GM21528 (cell line): ENCODE results near the gene FANCC.

Experiments
- ATAC-seq: cut with Tn5 transposase; IDR thresholded peaks from one replicate; pipeline ENCODE4 v1.9.1; 2021; ENCODE audit warnings: mild to moderate bottlenecking, moderate library complexity; ENCODE audit not compliant: unreplicated experiment, low FRiP score

The FANCC gene

GRCh38 chr9:95202076-95202681 lies 115.3 kb downstream of the FANCC start:
- ATAC-seq: no peak

DNA sequence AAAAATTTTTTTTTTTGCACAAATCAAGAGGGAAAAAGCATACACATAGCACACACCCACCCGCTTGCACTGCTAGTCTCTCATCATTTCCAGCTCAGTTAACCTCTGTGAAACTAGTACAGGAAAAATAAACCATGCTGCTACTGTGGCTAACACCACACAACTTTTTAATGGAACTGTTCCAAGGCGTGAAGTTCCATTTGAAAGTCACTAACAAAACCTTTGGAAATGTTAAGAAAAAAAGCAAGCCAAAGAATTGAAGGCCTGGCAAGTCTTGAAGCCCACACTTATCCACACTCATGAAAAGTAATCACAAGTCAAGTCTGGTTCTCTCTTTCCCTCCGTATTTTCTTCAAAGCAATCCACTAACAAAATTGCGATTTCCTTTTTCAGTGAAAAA lies 116.3 kb downstream of the FANCC start:
- ATAC-seq: no peak

DNA sequence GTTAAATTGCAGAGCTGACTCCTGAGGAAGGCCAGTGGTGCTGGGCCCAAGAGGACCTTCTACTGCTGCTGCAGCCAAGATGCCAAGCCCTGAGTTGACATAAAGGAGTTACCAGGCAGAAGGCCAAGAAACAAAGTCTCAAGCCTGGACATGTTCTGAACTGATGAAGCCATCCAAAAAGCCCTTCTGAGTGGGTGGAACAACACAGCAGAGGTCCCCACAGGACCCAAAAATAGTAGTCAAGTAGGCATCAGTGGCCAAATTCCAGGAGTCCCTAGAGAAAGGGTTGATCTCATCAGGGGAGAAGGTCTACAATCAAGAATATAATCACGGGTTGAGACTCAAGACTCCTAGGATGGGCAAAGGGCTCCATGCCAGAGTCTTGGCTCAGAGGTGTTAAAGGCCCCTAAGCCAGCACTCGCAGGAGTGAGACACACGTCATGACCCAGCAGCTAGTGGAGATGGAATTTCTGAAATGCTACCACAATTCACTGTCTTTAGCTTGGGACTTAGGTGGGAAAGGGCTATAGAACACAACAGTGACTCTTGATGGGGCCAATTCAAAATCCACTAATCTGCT lies 119.7 kb downstream of the FANCC start:
- no peak for ATAC-seq

- ATAC-seq: no peak
Measured at GRCh38 chr9:95193480-95193879, 124.0 kb downstream of the FANCC start.

GRCh38 chr9:95193067-95193466 lies 124.4 kb downstream of the FANCC start:
- ATAC-seq: no peak

GRCh38 chr9:95192631-95193030 lies 124.9 kb downstream of the FANCC start:
- no peak for ATAC-seq

DNA sequence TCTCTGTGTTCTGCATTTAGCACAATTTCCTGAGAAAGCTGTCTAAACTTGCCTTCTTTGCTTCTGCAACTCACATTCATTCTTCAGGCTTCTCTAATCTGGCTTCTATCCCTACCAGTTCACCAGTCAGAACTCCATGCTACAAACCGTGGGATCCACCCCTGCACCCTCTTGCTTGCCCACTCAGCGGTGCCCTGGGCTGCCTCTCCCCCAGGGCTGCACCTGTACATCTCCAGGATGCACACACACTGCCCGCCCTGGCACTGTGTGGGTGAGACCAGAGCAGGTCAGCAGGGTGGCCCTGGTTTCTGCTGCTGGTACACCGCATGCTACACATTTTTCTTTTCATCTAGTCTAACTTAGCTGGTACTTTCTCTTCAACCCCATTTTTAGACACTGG lies 127.1 kb downstream of the FANCC start:
- no peak for ATAC-seq

GRCh38 chr9:95189251-95190098 lies 128.0 kb downstream of the FANCC start:
- ATAC-seq: no peak

DNA sequence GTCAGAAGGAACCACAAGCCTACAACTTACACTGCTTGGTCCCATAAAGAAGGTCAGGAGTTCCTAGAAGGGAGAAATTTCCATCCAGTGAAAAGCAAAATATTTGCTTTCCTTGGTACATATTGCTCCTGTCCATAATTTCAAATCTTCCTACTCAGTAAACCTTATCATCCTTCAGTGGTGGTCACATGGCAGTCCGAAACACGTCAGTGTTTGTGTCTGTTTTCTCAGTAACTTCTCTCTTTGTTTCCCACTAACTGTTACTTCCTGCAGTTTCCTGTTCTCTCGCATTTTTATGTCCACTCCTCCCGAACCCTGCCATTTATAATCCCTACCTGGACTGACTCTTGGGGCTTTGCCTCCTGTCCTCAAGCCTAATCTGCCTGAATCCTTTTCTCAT lies 129.1 kb downstream of the FANCC start:
- ATAC-seq: no peak

DNA sequence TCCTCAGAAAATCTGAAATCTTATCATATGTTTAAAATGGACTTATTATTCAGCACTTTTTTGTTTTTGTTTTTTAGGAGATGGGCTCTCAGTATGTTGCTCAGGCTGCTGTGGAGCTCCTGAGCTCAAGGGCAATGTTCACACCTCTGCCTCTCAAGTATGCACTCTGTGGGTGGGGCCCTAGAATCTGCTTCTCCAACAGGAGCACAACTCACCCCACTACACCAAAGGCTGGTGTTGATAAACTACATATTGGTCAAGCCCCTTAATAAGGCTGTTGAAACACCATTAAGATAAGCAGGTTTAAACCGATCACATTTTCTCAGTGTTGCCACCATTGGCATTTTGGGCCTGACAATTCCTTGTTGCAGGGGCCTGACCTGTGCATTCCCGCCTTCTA lies 131.6 kb downstream of the FANCC start:
- no peak for ATAC-seq

GRCh38 chr9:95182854-95183563 lies 134.5 kb downstream of the FANCC start:
- no peak for ATAC-seq

DNA sequence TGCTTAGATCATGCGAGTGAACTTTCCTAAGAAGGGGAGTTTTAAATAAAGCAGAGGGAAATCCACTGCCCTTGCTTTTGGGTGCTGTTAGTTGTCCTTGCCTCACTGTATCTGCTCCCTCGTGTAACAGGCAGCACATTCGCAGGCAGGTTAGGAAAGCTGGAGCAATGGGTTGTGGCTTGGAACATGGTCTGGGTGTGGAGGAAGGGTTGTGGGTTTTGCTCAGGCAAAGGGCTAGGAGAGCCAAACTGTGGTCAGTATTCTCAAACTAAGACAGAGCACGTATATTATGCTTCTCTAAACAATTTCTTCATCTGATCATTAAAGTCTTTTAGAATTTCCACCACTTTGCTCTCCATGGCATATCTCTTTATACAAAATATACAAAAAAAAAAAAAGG lies 135.7 kb downstream of the FANCC start:
- ATAC-seq: no peak

DNA sequence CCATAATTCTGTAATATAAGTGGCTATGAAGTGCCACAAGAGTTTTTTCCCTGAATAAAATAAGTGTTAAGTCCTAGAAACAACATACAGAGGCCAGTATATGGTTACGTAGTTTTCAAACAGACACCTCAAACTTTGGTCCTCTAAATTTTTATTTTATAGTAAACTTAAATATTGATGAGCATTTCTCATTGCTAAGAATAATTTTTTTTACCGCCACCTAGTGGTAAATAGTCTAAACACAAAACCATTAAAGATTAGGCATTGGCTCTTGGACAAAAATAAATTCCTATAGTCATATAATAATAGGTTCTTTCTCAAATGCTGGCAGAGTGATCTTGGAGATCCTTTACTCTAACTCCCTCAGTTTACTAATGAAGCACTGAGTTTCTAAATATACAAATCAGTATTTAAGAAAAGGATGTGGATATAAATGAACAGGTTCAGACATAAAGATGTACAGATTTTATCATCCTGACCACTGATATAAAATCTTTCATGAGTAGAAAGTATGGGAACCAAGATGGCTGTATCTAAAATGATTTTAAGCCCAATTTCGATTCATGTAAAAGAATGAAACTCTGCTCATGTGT lies 136.2 kb downstream of the FANCC start:
- ATAC-seq: no peak

DNA sequence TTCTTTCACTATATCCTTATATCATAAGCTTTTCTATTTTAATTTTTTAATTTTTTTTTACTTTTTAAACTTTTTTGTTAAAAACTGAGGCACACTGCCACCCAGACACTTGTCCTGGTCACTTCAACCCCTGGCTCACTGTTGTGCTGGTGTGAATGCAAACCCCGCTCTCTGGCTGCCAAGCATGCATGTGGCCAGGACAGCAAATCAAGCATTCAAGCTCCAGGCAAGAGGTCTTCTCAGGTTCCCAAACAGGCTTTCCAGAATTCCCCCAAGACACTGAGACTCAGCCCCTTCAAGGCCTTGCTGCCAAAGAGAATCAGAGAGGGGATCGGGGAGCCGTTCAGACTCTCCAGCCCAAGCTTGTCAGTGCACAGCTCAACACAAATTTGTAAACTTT lies 139.9 kb downstream of the FANCC start:
- no peak for ATAC-seq

- ATAC-seq: no peak
Measured at GRCh38 chr9:95176755-95177319, 140.7 kb downstream of the FANCC start.

DNA sequence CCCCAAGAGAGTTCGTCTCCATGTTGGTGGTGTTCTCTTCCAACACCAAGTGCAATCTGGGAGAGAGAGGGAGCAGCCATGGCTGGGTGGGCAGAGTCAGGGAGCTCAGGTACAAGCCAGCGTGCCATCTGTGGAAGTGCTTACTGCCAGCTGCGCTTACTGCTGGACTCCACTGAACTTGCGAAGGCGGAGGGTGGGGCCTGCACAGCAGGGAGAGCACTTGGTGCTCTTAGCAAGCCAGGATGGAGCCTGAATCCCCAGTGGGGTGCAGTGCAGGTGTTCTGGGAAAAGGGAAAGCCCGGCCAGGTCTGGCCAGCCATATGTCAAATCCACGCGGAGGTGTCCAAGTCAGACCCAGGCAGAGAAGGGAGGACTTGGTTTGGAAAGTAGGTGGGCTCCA lies 142.0 kb downstream of the FANCC start:
- ATAC-seq: no peak

GRCh38 chr9:95174038-95174437 lies 143.5 kb downstream of the FANCC start:
- no peak for ATAC-seq

- ATAC-seq: no peak
Measured at GRCh38 chr9:95171596-95171995, 145.9 kb downstream of the FANCC start.

- no peak for ATAC-seq
Measured at GRCh38 chr9:95171001-95171400, 146.5 kb downstream of the FANCC start.

DNA sequence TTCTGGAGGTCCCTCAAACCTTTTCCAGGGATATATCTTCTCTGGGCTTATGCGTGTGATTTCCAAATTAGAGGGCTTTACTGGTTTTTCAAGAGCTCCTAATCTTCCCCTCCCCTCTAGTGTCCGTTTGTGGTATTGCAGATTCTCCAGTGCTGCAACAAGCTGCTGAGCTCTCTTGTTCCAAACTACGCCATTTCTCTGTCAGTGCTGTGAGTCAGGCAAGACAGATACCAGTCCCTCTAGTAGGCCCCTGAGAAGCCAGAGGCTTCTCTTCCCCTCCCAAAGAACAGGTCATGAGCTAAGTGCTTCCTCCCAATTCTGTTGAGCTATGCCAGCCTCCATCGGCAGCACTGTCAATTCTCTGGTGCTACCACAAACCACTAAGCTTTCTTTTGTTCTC lies 149.5 kb downstream of the FANCC start:
- no peak for ATAC-seq

- ATAC-seq: no peak
Measured at GRCh38 chr9:95165004-95165403, 152.5 kb downstream of the FANCC start.
